ENCODE measurements around the gene GADD45G.

GRCh38 chr9:89598363-89598713, 6.5 kb upstream of the GADD45G start:
- peak; percentile 64; the same call in 1 of the 2 replicates for TF ChIP-seq CTCF (conservative IDR thresholded peaks at IDR 0.05; ENCODE audit: low read length)
- no peak for TF ChIP-seq EZH2phosphoT487 (IDR thresholded peaks at IDR 0.05; ENCODE audit: borderline replicate concordance, low read depth, low read length)

Measured in OCI-LY7 (cell line).